Sigmoid colon (tissue), 7 donors: Measurements from ENCODE around the gene XRN2. TPM values are rescaled to one million over a fixed set of nuclear protein-coding genes. Genes with fewer than 3 reads are reported as not detected.
"Not testable (repeated sequence)": the region's sequence is repeated elsewhere in the genome, so short reads cannot be mapped to it uniquely, and the experiment has no call there.

Experiments used
- DNase-seq: peaks from one replicate; pipeline ENCODE4 v3.0.0-alpha.2; 2019
- H3K27ac ChIP-seq, 4 donors: fragments of 200-600 bp; sonication (generic); one replicate each; pipeline ENCODE4 v1.5.1; 2016 to 2019; ENCODE audit warnings: mild to moderate bottlenecking in 1 of 4
- H3K27me3 ChIP-seq, 3 donors: fragments of 200-600 bp; sonication (generic); one replicate each; pipeline ENCODE4 v1.5.1; 2019; ENCODE audit warnings: mild to moderate bottlenecking in 1 of 3
- H3K36me3 ChIP-seq, 4 donors: fragments of 200-600 bp; sonication (generic); one replicate each; pipeline ENCODE4 v1.5.1; 2016 to 2019
- H3K4me1 ChIP-seq, 4 donors: fragments of 200-600 bp; sonication (generic); one replicate each; pipeline ENCODE4 v1.5.1; 2017 to 2019
- H3K4me3 ChIP-seq, 4 donors: fragments of 200-600 bp; sonication (generic); one replicate each; pipeline ENCODE4 v1.5.1; 2017 to 2019; ENCODE audit warnings: mild to moderate bottlenecking in 2 of 4, moderate library complexity in 1 of 4
- H3K9me3 ChIP-seq, 4 donors: fragments of 200-600 bp in 3 of 4; sonication (generic) in 3 of 4; one replicate each; pipeline versions ENCODE4 v1.5.1 to v1.6.1; 2013 to 2019
- CTCF ChIP-seq, 4 experiments: fragments of 450-650 bp in 3 of 4; fragments of 200-600 bp in 1 of 4; IDR thresholded peaks; one replicate each; pipeline ENCODE4 v1.5.1; 2016 to 2019; ENCODE audit warnings: antibody characterized with exemption in 4 of 4, mild to moderate bottlenecking in 3 of 4, moderate library complexity in 2 of 4
- EP300 ChIP-seq, 4 donors: sonication (generic); formaldehyde crosslinking; IDR thresholded peaks; one replicate each; pipeline ENCODE4 v1.6.1; 2017; ENCODE audit warnings: antibody characterized with exemption in 4 of 4
- POLR2A ChIP-seq, 2 donors: fragments of 450-650 bp; IDR thresholded peaks; one replicate each; pipeline ENCODE4 v1.6.1; 2016; ENCODE audit warnings: antibody characterized with exemption in 2 of 2, mild to moderate bottlenecking in 2 of 2, moderate library complexity in 2 of 2
- POLR2AphosphoS5 ChIP-seq, 4 donors: sonication (generic); formaldehyde crosslinking; IDR thresholded peaks; one replicate each; pipeline ENCODE4 v1.6.1; 2017; ENCODE audit warnings: antibody characterized with exemption in 4 of 4
- WGBS, 2 donors: extraction: QIAGEN DNeasy Blood & Tissue Kit; methylation state at CpG; one replicate each; pipeline ENCODE4 v1.1.7; 2013; 5-methylcytosine and 5-hydroxymethylcytosine counted together
- intact Hi-C: fragments of 100-400 bp; cut with DNase I; formaldehyde crosslinking; loops from one replicate; pipeline ENCODE4 v1.15.1; 2023
- polyA plus RNA-seq, 3 donors: library from polyadenylated mRNA; stranded (reverse); fragments of 200-250 nt; gene quantifications; one replicate each; pipeline ENCODE4 v1.2.3, GENCODE V29; 2013
- total RNA-seq, 4 donors: library from RNA; depleted of rRNA; stranded (reverse); fragments of >200 nt; gene quantifications; one replicate each; pipeline ENCODE4 v1.1.0, GENCODE V29; 2016
- donor health status: healthy with polysubstance abuse.
- donor health status: Bipolar disorder and iron deficiency.
- donor health status: healthy.

Gene XRN2
- total and polyA plus RNA-seq, 7 donors: 21.0 to 79.8 (median 53.5) TPM

- Histone ChIP-seq H3K27ac (no peak overlapping the region), H3K36me3 (peaks cover 0 to 76% (median 12%) of the 10 kb centered on the region in 4 donors), H3K4me3 (no peak overlapping the region), H3K27me3 (no peaks in the 10 kb centered on the region), H3K4me1 (peaks cover 0 to 29% (median 8%) of the 10 kb centered on the region in 4 donors), H3K9me3 (no peaks in the 10 kb centered on the region)
- TF ChIP-seq POLR2AphosphoS5 (IDR thresholded peaks at IDR 0.05) (no peak), POLR2A (IDR thresholded peaks at IDR 0.05) (no peak), CTCF (IDR thresholded peaks at IDR 0.05) (no peak), EP300 (IDR thresholded peaks at IDR 0.05) (no peak)
- WGBS, 2 donors: 91 to 93% methylated on average over 5 of the region's 5 CpGs
- no peak for DNase-seq
- intact Hi-C loops: no loop called here
Observed at GRCh38 chr20:21358737-21359136, 55.6 kb downstream of the XRN2 start.

- Histone ChIP-seq H3K4me3 (no peak overlapping the region), H3K36me3 (peaks cover 0 to 83% (median 12%) of the 10 kb centered on the region in 4 donors), H3K9me3 (no peaks in the 10 kb centered on the region), H3K27me3 (no peaks in the 10 kb centered on the region), H3K27ac (no peak overlapping the region), H3K4me1 (peaks cover 0 to 29% (median 8%) of the 10 kb centered on the region in 4 donors)
- 71 to 87% methylated on average over 1 of the region's 1 CpG for WGBS, 2 donors
- TF ChIP-seq POLR2A (IDR thresholded peaks at IDR 0.05) (no peak), CTCF (IDR thresholded peaks at IDR 0.05) (no peak), EP300 (IDR thresholded peaks at IDR 0.05) (no peak), POLR2AphosphoS5 (IDR thresholded peaks at IDR 0.05) (no peak)
- intact Hi-C loops: loop anchor here (10.0 kb wide), 1 partner anchor 126 kb away; no protein-coding TSS in a partner anchor
- DNase-seq: no peak
Observed at GRCh38 chr20:21360705-21361104, 57.6 kb downstream of the XRN2 start.

- Histone ChIP-seq H3K4me1 (peaks cover 0 to 29% (median 8%) of the 10 kb centered on the region in 4 donors), H3K9me3 (no peaks in the 10 kb centered on the region), H3K27me3 (no peaks in the 10 kb centered on the region), H3K36me3 (peaks cover 0 to 79% (median 13%) of the 10 kb centered on the region in 4 donors), H3K27ac (no peak overlapping the region), H3K4me3 (no peak overlapping the region)
- intact Hi-C loops: loop anchor here (10.0 kb wide), 1 partner anchor 126 kb away; no protein-coding TSS in a partner anchor
- DNase-seq: no peak
- TF ChIP-seq POLR2AphosphoS5 (IDR thresholded peaks at IDR 0.05) (no peak), EP300 (IDR thresholded peaks at IDR 0.05) (no peak), POLR2A (IDR thresholded peaks at IDR 0.05) (no peak), CTCF (IDR thresholded peaks at IDR 0.05) (no peak)
- 53 to 75% methylated on average over 2 of the region's 2 CpGs for WGBS, 2 donors
Observed at GRCh38 chr20:21361266-21361665, 58.1 kb downstream of the XRN2 start.

- intact Hi-C loops: loop anchor here (10.0 kb wide), 1 partner anchor 130 kb away; no protein-coding TSS in a partner anchor
- peaks cover 5 to 82% (median 10%) of the 10 kb centered on the region in 4 donors for H3K36me3 ChIP-seq
- H3K27me3 ChIP-seq: no peaks in the 10 kb centered on the region
- no peak for DNase-seq
- no peak overlapping the region for H3K4me3 ChIP-seq
- H3K27ac ChIP-seq: no peak overlapping the region
- peaks cover 0 to 22% (median 8%) of the 10 kb centered on the region in 4 donors for H3K4me1 ChIP-seq
- no peaks in the 10 kb centered on the region for H3K9me3 ChIP-seq
- WGBS, 2 donors: 78 to 91% methylated on average over 6 of the region's 6 CpGs
- no peak for TF ChIP-seq POLR2AphosphoS5 (IDR thresholded peaks at IDR 0.05)
- no peak for TF ChIP-seq POLR2A (IDR thresholded peaks at IDR 0.05)
- no peak for TF ChIP-seq CTCF (IDR thresholded peaks at IDR 0.05)
- no peak for TF ChIP-seq EP300 (IDR thresholded peaks at IDR 0.05)
Observed at GRCh38 chr20:21364413-21364812, 61.3 kb downstream of the XRN2 start.

- no peak for TF ChIP-seq POLR2AphosphoS5 (IDR thresholded peaks at IDR 0.05)
- no peak for TF ChIP-seq POLR2A (IDR thresholded peaks at IDR 0.05)
- no peak for TF ChIP-seq EP300 (IDR thresholded peaks at IDR 0.05)
- no peak for TF ChIP-seq CTCF (IDR thresholded peaks at IDR 0.05)
- Histone ChIP-seq H3K36me3 (peaks cover 5 to 74% (median 10%) of the 10 kb centered on the region in 4 donors), H3K27me3 (no peaks in the 10 kb centered on the region), H3K27ac (no peak overlapping the region), H3K4me3 (no peak overlapping the region), H3K4me1 (peaks cover 0 to 15% (median 8%) of the 10 kb centered on the region in 4 donors), H3K9me3 (no peaks in the 10 kb centered on the region)
- DNase-seq: no peak
- intact Hi-C loops: loop anchor here (10.0 kb wide), 1 partner anchor 131 kb away; no protein-coding TSS in a partner anchor
- WGBS, 2 donors: 97 to 99% methylated on average over 3 of the region's 3 CpGs
Observed at GRCh38 chr20:21365771-21366170, 62.6 kb downstream of the XRN2 start.

- not testable (repeated sequence) for DNase-seq, H3K4me1 ChIP-seq, H3K27ac ChIP-seq, H3K27me3 ChIP-seq, H3K4me3 ChIP-seq, H3K9me3 ChIP-seq
- 93% methylated on average over 9 of the region's 9 CpGs for WGBS, 2 donors
- intact Hi-C loops: loop anchor here (10.0 kb wide), 1 partner anchor 131 kb away; no protein-coding TSS in a partner anchor
- H3K36me3 ChIP-seq: peaks cover 5 to 74% (median 10%) of the 10 kb centered on the region in 4 donors
Observed at GRCh38 chr20:21366273-21366672, 63.1 kb downstream of the XRN2 start.
